ENCODE data around the gene GPR15LG.

GPR15LG gene

GRCh38 chr10:84193846-84194423 is 20.3 kb downstream of the GPR15LG start:
- no peak for DNase-seq (ENCODE audit: low read depth)

- DNase-seq (ENCODE audit: low read depth), result no peak
Observed at GRCh38 chr10:84194424-84195043, 20.9 kb downstream of the GPR15LG start, which contains the start of gene CDHR1. Gene CDHR1 (plus strand): TSS chr10:84194537. CDS start chr10:84194761, 224 bp downstream.

GRCh38 chr10:84195044-84195830 is 21.6 kb downstream of the GPR15LG start:
- DNase-seq (ENCODE audit: low read depth), result no peak

GRCh38 chr10:84196083-84196482 is 22.5 kb downstream of the GPR15LG start:
- DNase-seq (ENCODE audit: low read depth), result no peak

GRCh38 chr10:84196941-84197340 is 23.3 kb downstream of the GPR15LG start:
- DNase-seq (ENCODE audit: low read depth), result no peak

GRCh38 chr10:84197643-84198042 is 24.0 kb downstream of the GPR15LG start:
- DNase-seq (ENCODE audit: low read depth), result no peak

- DNase-seq (ENCODE audit: low read depth), result no peak
Observed at GRCh38 chr10:84198206-84198915, 24.8 kb downstream of the GPR15LG start.

- DNase-seq (ENCODE audit: low read depth), result no peak
Observed at GRCh38 chr10:84200537-84201243, 27.1 kb downstream of the GPR15LG start.

GRCh38 chr10:84201244-84201606 is 27.6 kb downstream of the GPR15LG start:
- DNase-seq (ENCODE audit: low read depth), result no peak

- DNase-seq (ENCODE audit: low read depth), result no peak
Observed at GRCh38 chr10:84201682-84202081, 28.1 kb downstream of the GPR15LG start.

- no peak for DNase-seq (ENCODE audit: low read depth)
Observed at GRCh38 chr10:84202349-84202748, 28.7 kb downstream of the GPR15LG start.

- DNase-seq (ENCODE audit: low read depth), result no peak
Observed at GRCh38 chr10:84204122-84204521, 30.5 kb downstream of the GPR15LG start.

- DNase-seq (ENCODE audit: low read depth), result no peak
Observed at GRCh38 chr10:84204610-84205009, 31.0 kb downstream of the GPR15LG start.

- peak; percentile 16 for DNase-seq (ENCODE audit: low read depth)
Observed at GRCh38 chr10:84205049-84205852, 31.6 kb downstream of the GPR15LG start.

- DNase-seq (ENCODE audit: low read depth), result no peak
Observed at GRCh38 chr10:84205853-84206525, 32.4 kb downstream of the GPR15LG start.

- DNase-seq (ENCODE audit: low read depth), result no peak
Observed at GRCh38 chr10:84208023-84208422, 34.4 kb downstream of the GPR15LG start.

GRCh38 chr10:84211566-84211965 is 38.0 kb downstream of the GPR15LG start:
- DNase-seq (ENCODE audit: low read depth), result no peak

- no peak for DNase-seq (ENCODE audit: low read depth)
Observed at GRCh38 chr10:84212014-84212413, 38.4 kb downstream of the GPR15LG start.

GRCh38 chr10:84213076-84213475 is 39.5 kb downstream of the GPR15LG start:
- DNase-seq (ENCODE audit: low read depth), result no peak

- no peak for DNase-seq (ENCODE audit: low read depth)
Observed at GRCh38 chr10:84214046-84214572, 40.5 kb downstream of the GPR15LG start.
